ENCODE data around the gene PTCD1. TPM values are rescaled to one million over a fixed set of nuclear protein-coding genes. Genes with fewer than 3 reads are reported as not detected.
"Not testable (repeated sequence)": the region's sequence is repeated elsewhere in the genome, so short reads cannot be mapped to it uniquely, and the experiment has no call there.

Gene PTCD1
- total and polyA plus RNA-seq, 2 donors (not counting 1 experiment from before 2014, with no cell fraction given): 2.3 to 8.1 TPM

GRCh38 chr7:99415513-99416127 lies 23.0 kb downstream of the PTCD1 start:
- not testable (repeated sequence) for H3K27me3 ChIP-seq (ENCODE audit: control insufficient read depth, insufficient read depth, low read length); H3K4me1 ChIP-seq (ENCODE audit: control insufficient read depth, extremely low read depth, insufficient read depth, low read length); H2AFZ ChIP-seq (ENCODE audit: low read length); H3K9me3 ChIP-seq (ENCODE audit: control insufficient read depth, insufficient read depth, low read depth, low read length); H3K4me2 ChIP-seq (ENCODE audit: extremely low read depth, insufficient read depth, low read length); H3K79me2 ChIP-seq (ENCODE audit: control insufficient read depth, insufficient read depth, low read length); H3K9ac ChIP-seq (ENCODE audit: insufficient read depth, low read length); H4K20me1 ChIP-seq (ENCODE audit: control insufficient read depth, extremely low read depth, insufficient read depth, low read length); H3K4me3 ChIP-seq (replicated peaks in 1 of 4; ENCODE audit: control extremely low read depth in 1 of 4, insufficient read depth in 1 of 4, low read depth in 3 of 4, low read length in 4 of 4); H3K27ac ChIP-seq (ENCODE audit: insufficient read depth, low read length)
- peak; percentile 56 to 65 for TF ChIP-seq CTCF (conservative IDR thresholded peaks at IDR 0.05 in 1 of 2, IDR thresholded peaks at IDR 0.05 in 1 of 2; ENCODE audit: low read depth in 1 of 2, low read length in 2 of 2)
- H3K36me3 ChIP-seq (ENCODE audit: control insufficient read depth, insufficient read depth, low read length): peaks cover 30% of the 10 kb centered on the region
- DNase-seq (ENCODE audit: low read depth in 2 of 2): peak; percentile 54 to 66

GRCh38 chr7:99410635-99411034 lies 28.0 kb downstream of the PTCD1 start:
- Histone ChIP-seq H3K36me3 (ENCODE audit: control insufficient read depth, insufficient read depth, low read length) (peaks cover 5% of the 10 kb centered on the region), H3K4me2 (ENCODE audit: extremely low read depth, insufficient read depth, low read length) (no peak overlapping the region), H3K27ac (ENCODE audit: insufficient read depth, low read length) (no peak overlapping the region), H3K4me3 (replicated peaks in 1 of 4; ENCODE audit: control extremely low read depth in 1 of 4, insufficient read depth in 1 of 4, low read depth in 3 of 4, low read length in 4 of 4) (peak overlapping the region in 1 of 4 experiments; percentile 98), H4K20me1 (ENCODE audit: control insufficient read depth, extremely low read depth, insufficient read depth, low read length) (no peaks in the 10 kb centered on the region), H3K27me3 (ENCODE audit: control insufficient read depth, insufficient read depth, low read length) (no peaks in the 10 kb centered on the region), H3K79me2 (ENCODE audit: control insufficient read depth, insufficient read depth, low read length) (peaks cover 53% of the 10 kb centered on the region), H3K9ac (ENCODE audit: insufficient read depth, low read length) (no peak overlapping the region), H3K9me3 (ENCODE audit: control insufficient read depth, insufficient read depth, low read depth, low read length) (no peaks in the 10 kb centered on the region), H3K4me1 (ENCODE audit: control insufficient read depth, extremely low read depth, insufficient read depth, low read length) (peaks cover 8% of the 10 kb centered on the region), H2AFZ (ENCODE audit: low read length) (no peak overlapping the region)
- no peak for DNase-seq (ENCODE audit: low read depth in 2 of 2)
- TF ChIP-seq CTCF (conservative IDR thresholded peaks at IDR 0.05 in 1 of 2, IDR thresholded peaks at IDR 0.05 in 1 of 2; ENCODE audit: low read depth in 1 of 2, low read length in 2 of 2): no peak
- TF ChIP-seq EZH2 (IDR thresholded peaks at IDR 0.05; ENCODE audit: low read length, missing control alignments): no peak

- Histone ChIP-seq H4K20me1 (ENCODE audit: control insufficient read depth, extremely low read depth, insufficient read depth, low read length) (no peaks in the 10 kb centered on the region), H3K36me3 (ENCODE audit: control insufficient read depth, insufficient read depth, low read length) (peaks cover 7% of the 10 kb centered on the region), H3K4me3 (replicated peaks in 1 of 4; ENCODE audit: control extremely low read depth in 1 of 4, insufficient read depth in 1 of 4, low read depth in 3 of 4, low read length in 4 of 4) (peak overlapping the region; percentile 65 to 98 (median 86)), H3K4me1 (ENCODE audit: control insufficient read depth, extremely low read depth, insufficient read depth, low read length) (peaks cover 10% of the 10 kb centered on the region), H3K27me3 (ENCODE audit: control insufficient read depth, insufficient read depth, low read length) (no peaks in the 10 kb centered on the region), H2AFZ (ENCODE audit: low read length) (no peak overlapping the region), H3K4me2 (ENCODE audit: extremely low read depth, insufficient read depth, low read length) (peak overlapping the region; percentile 79), H3K79me2 (ENCODE audit: control insufficient read depth, insufficient read depth, low read length) (peaks cover 61% of the 10 kb centered on the region), H3K9ac (ENCODE audit: insufficient read depth, low read length) (peak overlapping the region; percentile 99), H3K27ac (ENCODE audit: insufficient read depth, low read length) (peak overlapping the region; percentile 16), H3K9me3 (ENCODE audit: control insufficient read depth, insufficient read depth, low read depth, low read length) (no peaks in the 10 kb centered on the region)
- no peak for DNase-seq (ENCODE audit: low read depth in 2 of 2)
- TF ChIP-seq CTCF (conservative IDR thresholded peaks at IDR 0.05 in 1 of 2, IDR thresholded peaks at IDR 0.05 in 1 of 2; ENCODE audit: low read depth in 1 of 2, low read length in 2 of 2) (no peak), EZH2 (IDR thresholded peaks at IDR 0.05; ENCODE audit: low read length, missing control alignments) (no peak)
These were observed 28.8 kb downstream of the PTCD1 start for GRCh38 chr7:99409806-99410205.

Data from fibroblast of lung (primary cell).